ENCODE data around the gene BCAM.

Gene BCAM

GRCh38 chr19:44789943-44790483 is 18.9 kb upstream of the BCAM start:
- H3K4me1 ChIP-seq (ENCODE audit: insufficient read depth, low read length): no peaks in the 10 kb centered on the region
- H3K79me2 ChIP-seq (ENCODE audit: insufficient read depth, low read length): no peaks in the 10 kb centered on the region
- H3K27ac ChIP-seq (ENCODE audit: low read length): no peak overlapping the region
- H4K20me1 ChIP-seq (ENCODE audit: insufficient read depth, low read length): no peaks in the 10 kb centered on the region
- no peaks in the 10 kb centered on the region for H3K36me3 ChIP-seq (ENCODE audit: insufficient read depth, low read length)
- no peak overlapping the region for H3K9ac ChIP-seq (ENCODE audit: low read depth, low read length)
- H3K27me3 ChIP-seq (ENCODE audit: insufficient read depth, low read length, poor library complexity): no peaks in the 10 kb centered on the region
- no peak overlapping the region for H3K4me2 ChIP-seq (ENCODE audit: insufficient read depth, low read length)
- DNase-seq (no peak), ATAC-seq (ENCODE audit: insufficient read depth, low read depth) (no peak)
- no peak overlapping the region for H2AFZ ChIP-seq (ENCODE audit: low read depth, low read length)
- H3K4me3 ChIP-seq (ENCODE audit: low read depth in 1 of 2, low read length in 2 of 2): no peak overlapping the region
- TF ChIP-seq EZH2 (IDR thresholded peaks at IDR 0.05; ENCODE audit: borderline replicate concordance, low read depth, low read length, severe bottlenecking): no peak
- TF ChIP-seq CTCF (IDR thresholded peaks at IDR 0.05; ENCODE audit: borderline replicate concordance, extremely low read depth, low read length, poor library complexity, severe bottlenecking): no peak
- H3K9me3 ChIP-seq (ENCODE audit: insufficient read depth, low read length, severe bottlenecking): no peaks in the 10 kb centered on the region

- no peaks in the 10 kb centered on the region for H3K79me2 ChIP-seq (ENCODE audit: insufficient read depth, low read length)
- no peaks in the 10 kb centered on the region for H3K4me1 ChIP-seq (ENCODE audit: insufficient read depth, low read length)
- H3K4me3 ChIP-seq (ENCODE audit: low read depth in 1 of 2, low read length in 2 of 2): no peak overlapping the region
- no peak overlapping the region for H3K4me2 ChIP-seq (ENCODE audit: insufficient read depth, low read length)
- DNase-seq: no peak
- no peak overlapping the region for H3K9ac ChIP-seq (ENCODE audit: low read depth, low read length)
- no peaks in the 10 kb centered on the region for H3K36me3 ChIP-seq (ENCODE audit: insufficient read depth, low read length)
- H2AFZ ChIP-seq (ENCODE audit: low read depth, low read length): no peak overlapping the region
- no peaks in the 10 kb centered on the region for H4K20me1 ChIP-seq (ENCODE audit: insufficient read depth, low read length)
- no peaks in the 10 kb centered on the region for H3K9me3 ChIP-seq (ENCODE audit: insufficient read depth, low read length, severe bottlenecking)
- no peak for TF ChIP-seq EZH2 (IDR thresholded peaks at IDR 0.05; ENCODE audit: borderline replicate concordance, low read depth, low read length, severe bottlenecking)
- no peak for TF ChIP-seq CTCF (IDR thresholded peaks at IDR 0.05; ENCODE audit: borderline replicate concordance, extremely low read depth, low read length, poor library complexity, severe bottlenecking)
- no peaks in the 10 kb centered on the region for H3K27me3 ChIP-seq (ENCODE audit: insufficient read depth, low read length, poor library complexity)
- H3K27ac ChIP-seq (ENCODE audit: low read length): no peak overlapping the region
- ATAC-seq (ENCODE audit: insufficient read depth, low read depth): no peak
Observed at GRCh38 chr19:44792281-44792680, 16.6 kb upstream of the BCAM start.

- Histone ChIP-seq H3K4me1 (ENCODE audit: insufficient read depth, low read length) (no peaks in the 10 kb centered on the region), H3K9ac (ENCODE audit: low read depth, low read length) (no peak overlapping the region), H4K20me1 (ENCODE audit: insufficient read depth, low read length) (no peaks in the 10 kb centered on the region), H3K9me3 (ENCODE audit: insufficient read depth, low read length, severe bottlenecking) (no peaks in the 10 kb centered on the region), H3K27ac (ENCODE audit: low read length) (no peak overlapping the region), H3K79me2 (ENCODE audit: insufficient read depth, low read length) (no peaks in the 10 kb centered on the region), H3K27me3 (ENCODE audit: insufficient read depth, low read length, poor library complexity) (no peaks in the 10 kb centered on the region), H3K4me2 (ENCODE audit: insufficient read depth, low read length) (no peak overlapping the region), H3K4me3 (ENCODE audit: low read depth in 1 of 2, low read length in 2 of 2) (no peak overlapping the region), H3K36me3 (ENCODE audit: insufficient read depth, low read length) (no peaks in the 10 kb centered on the region), H2AFZ (ENCODE audit: low read depth, low read length) (no peak overlapping the region)
- ATAC-seq (ENCODE audit: insufficient read depth, low read depth) (no peak), DNase-seq (no peak)
- TF ChIP-seq CTCF (IDR thresholded peaks at IDR 0.05; ENCODE audit: borderline replicate concordance, extremely low read depth, low read length, poor library complexity, severe bottlenecking): no peak
- no peak for TF ChIP-seq EZH2 (IDR thresholded peaks at IDR 0.05; ENCODE audit: borderline replicate concordance, low read depth, low read length, severe bottlenecking)
Observed at GRCh38 chr19:44794610-44795009, 14.3 kb upstream of the BCAM start.
